BLaER1 treated with 17β-estradiol and CSF1 and Interleukin-3, amounts not matched to agents 10 nM and 100 nM (cell line): ENCODE measurements around the gene DPP6.

Experiments used
- H3K27ac ChIP-seq, 11 experiments: shearing (Covaris generic); formaldehyde crosslinking; 2 replicates each; pipeline ENCODE4 v1.8.1; 2022
- H3K27me3 ChIP-seq, 11 experiments: shearing (Covaris generic); formaldehyde crosslinking; 2 replicates each; pipeline ENCODE4 v1.8.1; 2022
- H3K36me3 ChIP-seq, 11 experiments: shearing (Covaris generic); formaldehyde crosslinking; 2 replicates each; pipeline ENCODE4 v1.8.1; 2022
- H3K4me1 ChIP-seq, 10 experiments: shearing (Covaris generic); formaldehyde crosslinking; 2 replicates each; pipeline ENCODE4 v1.8.1; 2022
- H3K4me2 ChIP-seq, 11 experiments: shearing (Covaris generic); formaldehyde crosslinking; 2 replicates each; pipeline ENCODE4 v1.8.1; 2022
- H3K4me3 ChIP-seq, 10 experiments: shearing (Covaris generic); formaldehyde crosslinking; 2 replicates each; pipeline ENCODE4 v1.8.1; 2022
- H3K9ac ChIP-seq, 11 experiments: shearing (Covaris generic); formaldehyde crosslinking; 2 replicates each; pipeline ENCODE4 v1.8.1; 2022
- H3K9me3 ChIP-seq, 11 experiments: shearing (Covaris generic); formaldehyde crosslinking; replicated peaks in 1 of 11; 2 replicates each; pipeline ENCODE4 v1.8.1; 2022
- H4K20me1 ChIP-seq, 11 experiments: shearing (Covaris generic); formaldehyde crosslinking; 2 replicates each; pipeline ENCODE4 v1.8.1; 2022
- Cebpa-rat ChIP-seq, 11 experiments: shearing (Covaris generic); IDR thresholded peaks; 2 replicates each; pipeline ENCODE4 v1.8.1; 2022

The DPP6 gene

DNA sequence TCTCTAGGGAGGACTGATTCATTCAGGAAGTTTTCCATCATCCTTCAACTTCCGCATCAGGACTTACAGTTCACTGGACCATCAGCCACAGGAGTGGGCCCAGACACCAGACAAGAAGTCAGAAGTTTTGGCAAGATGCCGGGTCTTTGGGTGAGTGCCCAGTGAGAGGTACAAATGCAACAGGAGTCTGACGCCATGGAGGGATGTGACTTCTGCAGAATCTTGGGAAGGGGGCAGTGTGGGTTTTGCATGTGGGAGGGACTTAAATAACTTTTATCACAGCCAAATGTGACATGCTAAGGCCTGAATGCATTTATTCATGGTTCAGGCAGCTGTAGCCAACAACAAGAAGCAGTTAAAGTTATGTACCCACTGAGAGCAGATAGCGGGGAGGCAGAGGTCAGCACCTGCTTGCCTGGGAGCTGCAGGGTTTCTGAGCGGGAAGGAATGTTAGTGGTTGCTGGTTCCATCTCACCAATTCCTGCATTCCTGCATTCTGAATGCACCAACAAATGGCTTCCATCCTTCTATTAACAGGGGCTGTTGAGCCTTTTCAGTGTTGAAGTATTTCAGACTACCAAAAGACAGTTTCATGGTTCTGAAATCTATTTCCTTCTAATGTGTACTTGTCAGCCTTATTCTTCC, 575.6 kb downstream of the DPP6 start:
- no peaks in the 10 kb centered on the region for H3K27me3 ChIP-seq
- no peak overlapping the region for H3K27ac ChIP-seq
- no peak for TF ChIP-seq Cebpa-rat (IDR thresholded peaks at IDR 0.05)
- no peaks in the 10 kb centered on the region for H3K9me3 ChIP-seq
- no peak overlapping the region for H3K4me3 ChIP-seq
- no peaks in the 10 kb centered on the region for H3K36me3 ChIP-seq
- no peaks in the 10 kb centered on the region for H3K4me1 ChIP-seq
- no peak overlapping the region for H3K9ac ChIP-seq
- H4K20me1 ChIP-seq: no peaks in the 10 kb centered on the region
- no peak overlapping the region for H3K4me2 ChIP-seq

DNA sequence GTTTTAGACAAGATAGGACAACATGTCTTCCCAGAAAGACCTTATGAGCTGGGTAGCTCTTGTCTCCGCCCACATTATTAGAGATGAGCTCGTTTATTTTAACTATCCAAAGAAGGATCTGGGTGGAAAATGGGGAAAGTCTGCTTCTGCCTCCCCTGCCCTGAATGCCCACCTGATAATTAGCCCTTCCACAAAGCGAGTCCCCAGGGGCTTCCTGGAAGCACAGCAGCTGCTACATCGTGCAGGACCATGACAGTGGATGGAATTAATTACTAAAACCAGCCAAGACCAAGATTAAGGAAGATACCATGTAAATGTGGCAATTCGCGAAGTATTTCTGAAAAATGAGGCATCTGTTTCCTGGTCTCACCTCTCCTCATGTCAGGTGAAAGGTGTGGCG, 576.4 kb downstream of the DPP6 start:
- Histone ChIP-seq H3K9me3 (no peaks in the 10 kb centered on the region), H3K27ac (no peak overlapping the region), H4K20me1 (no peaks in the 10 kb centered on the region), H3K4me3 (no peak overlapping the region), H3K4me1 (no peaks in the 10 kb centered on the region; a peak in 1 of 20 replicates), H3K36me3 (no peaks in the 10 kb centered on the region), H3K4me2 (no peak overlapping the region), H3K9ac (no peak overlapping the region), H3K27me3 (no peaks in the 10 kb centered on the region)
- no peak for TF ChIP-seq Cebpa-rat (IDR thresholded peaks at IDR 0.05)

DNA sequence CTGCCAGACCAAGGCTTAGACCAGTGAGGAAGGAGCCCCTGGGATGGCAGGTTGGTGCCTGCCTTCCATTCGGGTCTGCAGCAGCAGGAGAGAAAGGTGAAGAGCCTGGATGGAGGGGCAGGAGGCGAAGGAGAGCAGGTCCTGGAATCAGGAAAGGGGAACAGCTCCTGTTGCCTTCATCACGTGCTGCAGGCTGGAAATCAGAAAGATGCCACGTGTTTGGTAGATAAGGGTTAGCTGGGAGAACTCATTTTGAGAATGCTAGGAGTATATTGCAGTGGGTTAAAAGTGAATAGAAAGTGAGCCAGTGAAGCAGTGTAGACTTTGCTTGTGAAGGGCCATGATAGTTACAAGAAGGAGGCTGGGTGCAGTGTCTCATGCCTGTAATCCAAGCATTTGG, 579.0 kb downstream of the DPP6 start:
- Histone ChIP-seq H4K20me1 (no peaks in the 10 kb centered on the region), H3K27ac (no peak overlapping the region), H3K27me3 (no peaks in the 10 kb centered on the region), H3K9ac (no peak overlapping the region), H3K4me2 (no peak overlapping the region), H3K9me3 (peaks cover 0 to 12% (median 7%) of the 10 kb centered on the region in 11 experiments; a peak in 11 of 22 replicates), H3K36me3 (no peaks in the 10 kb centered on the region), H3K4me1 (no peaks in the 10 kb centered on the region; a peak in 1 of 20 replicates), H3K4me3 (no peak overlapping the region)
- TF ChIP-seq Cebpa-rat (IDR thresholded peaks at IDR 0.05): no peak

DNA sequence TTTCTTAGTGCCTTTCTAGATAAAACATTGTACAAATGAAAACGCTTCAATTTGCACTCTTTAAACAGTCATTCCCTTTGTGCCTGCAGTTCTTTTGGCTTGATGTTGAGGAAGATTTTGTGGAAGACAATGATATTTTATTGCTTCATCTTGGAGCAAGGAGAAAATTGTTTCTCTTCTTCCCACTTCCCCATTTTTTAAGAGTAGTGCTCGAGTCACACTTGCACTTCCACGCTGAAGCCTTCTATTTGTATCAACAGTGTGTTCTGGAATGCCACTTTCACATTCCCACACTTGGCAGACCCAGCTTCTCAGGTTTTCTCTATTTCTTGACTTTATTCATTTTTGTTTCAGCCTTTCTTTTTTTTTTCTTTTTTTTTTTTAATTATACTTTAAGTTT, 581.4 kb downstream of the DPP6 start:
- H3K9ac ChIP-seq: no peak overlapping the region
- no peaks in the 10 kb centered on the region for H4K20me1 ChIP-seq
- no peak overlapping the region for H3K4me3 ChIP-seq
- no peaks in the 10 kb centered on the region for H3K36me3 ChIP-seq
- TF ChIP-seq Cebpa-rat (IDR thresholded peaks at IDR 0.05): no peak
- 0 out of 22 replicates have a peak overlapping the region, but pooled peaks of 1 of the 11 experiments have one; percentile 19 for H3K4me2 ChIP-seq
- peaks cover 0 to 22% (median 10%) of the 10 kb centered on the region in 11 experiments; a peak in 12 of 22 replicates for H3K9me3 ChIP-seq
- no peaks in the 10 kb centered on the region for H3K27me3 ChIP-seq
- no peak overlapping the region for H3K27ac ChIP-seq
- no peaks in the 10 kb centered on the region; a peak in 1 of 20 replicates for H3K4me1 ChIP-seq

DNA sequence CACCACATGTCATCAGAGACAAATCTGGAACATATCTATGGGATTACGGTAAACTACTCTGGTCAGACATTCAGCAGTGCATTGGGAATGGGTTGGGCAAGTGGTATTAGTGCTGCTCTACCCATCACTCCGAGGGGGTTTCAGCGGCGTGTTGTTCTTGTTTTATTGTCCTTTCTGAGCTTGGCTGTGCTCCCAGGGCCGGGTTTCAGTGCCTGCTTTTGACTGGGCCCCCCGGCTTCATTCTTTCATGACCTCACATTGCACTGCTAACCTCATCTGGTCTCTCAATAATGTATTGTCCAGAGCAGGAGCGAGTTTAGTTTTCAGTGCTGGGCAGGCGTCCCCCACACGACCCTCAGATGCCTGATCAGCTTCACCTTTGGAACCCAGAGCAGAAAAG, 586.1 kb downstream of the DPP6 start:
- Histone ChIP-seq H3K4me2 (no peak overlapping the region), H3K36me3 (no peaks in the 10 kb centered on the region), H3K4me3 (no peak overlapping the region), H3K27me3 (no peaks in the 10 kb centered on the region), H3K27ac (no peak overlapping the region), H3K9me3 (peaks cover 0 to 22% (median 10%) of the 10 kb centered on the region in 11 experiments; a peak in 12 of 22 replicates), H3K9ac (no peak overlapping the region), H3K4me1 (no peaks in the 10 kb centered on the region; a peak in 1 of 20 replicates), H4K20me1 (no peaks in the 10 kb centered on the region)
- no peak for TF ChIP-seq Cebpa-rat (IDR thresholded peaks at IDR 0.05)

DNA sequence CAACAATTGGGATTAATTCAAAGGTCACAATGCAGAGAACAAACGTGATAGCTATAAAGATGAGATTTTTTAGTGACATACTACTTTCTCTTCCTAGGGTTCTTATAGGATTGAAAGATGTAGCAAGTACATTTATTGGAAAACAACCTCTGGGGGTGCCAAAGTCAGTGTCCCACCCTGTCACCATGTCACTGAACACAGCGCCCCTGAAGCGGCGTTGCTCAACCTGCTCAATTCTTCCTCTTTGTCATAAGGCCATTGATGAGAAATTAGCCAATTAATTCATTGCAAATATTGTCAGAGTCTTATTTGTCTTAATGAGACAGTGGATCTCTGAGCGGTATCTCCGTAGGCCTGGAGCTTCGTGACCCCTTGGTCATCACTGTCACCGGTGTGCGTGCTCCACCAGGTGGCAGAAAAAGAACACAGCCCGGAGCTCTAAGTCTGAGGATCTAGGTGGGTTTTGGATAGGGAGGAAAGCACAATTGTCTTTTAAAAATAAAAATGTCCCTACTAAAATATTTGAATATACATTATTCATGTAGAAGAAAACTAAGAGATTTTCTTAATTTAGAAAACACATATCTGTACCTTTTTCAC, 588.2 kb downstream of the DPP6 start:
- Histone ChIP-seq H3K9ac (no peak overlapping the region), H3K36me3 (no peaks in the 10 kb centered on the region), H3K27ac (no peak overlapping the region), H3K4me3 (no peak overlapping the region), H3K9me3 (peaks cover 0 to 18% (median 10%) of the 10 kb centered on the region in 11 experiments; a peak in 12 of 22 replicates), H3K4me2 (no peak overlapping the region), H3K4me1 (no peaks in the 10 kb centered on the region), H3K27me3 (no peaks in the 10 kb centered on the region), H4K20me1 (no peaks in the 10 kb centered on the region)
- no peak for TF ChIP-seq Cebpa-rat (IDR thresholded peaks at IDR 0.05)

DNA sequence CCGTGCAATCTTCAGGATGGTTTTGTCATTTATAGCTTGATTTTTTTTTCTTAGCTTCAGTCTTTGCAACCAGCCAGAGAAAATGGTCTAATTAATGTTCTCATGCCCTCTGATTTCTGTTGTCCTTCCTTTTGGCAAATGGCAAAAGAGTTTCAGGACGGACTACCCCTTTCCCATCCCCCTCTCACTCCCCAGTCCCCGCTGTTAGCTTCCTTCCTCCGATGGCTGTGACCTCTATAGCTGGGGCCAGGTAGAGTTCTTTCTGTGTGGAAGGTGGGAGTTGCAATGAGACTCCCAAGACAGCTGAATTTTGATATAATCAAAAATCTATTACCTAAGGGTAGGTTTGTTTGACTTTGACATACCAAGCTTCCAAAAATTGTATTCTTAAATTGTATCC, 588.7 kb downstream of the DPP6 start:
- H3K36me3 ChIP-seq: no peaks in the 10 kb centered on the region

DNA sequence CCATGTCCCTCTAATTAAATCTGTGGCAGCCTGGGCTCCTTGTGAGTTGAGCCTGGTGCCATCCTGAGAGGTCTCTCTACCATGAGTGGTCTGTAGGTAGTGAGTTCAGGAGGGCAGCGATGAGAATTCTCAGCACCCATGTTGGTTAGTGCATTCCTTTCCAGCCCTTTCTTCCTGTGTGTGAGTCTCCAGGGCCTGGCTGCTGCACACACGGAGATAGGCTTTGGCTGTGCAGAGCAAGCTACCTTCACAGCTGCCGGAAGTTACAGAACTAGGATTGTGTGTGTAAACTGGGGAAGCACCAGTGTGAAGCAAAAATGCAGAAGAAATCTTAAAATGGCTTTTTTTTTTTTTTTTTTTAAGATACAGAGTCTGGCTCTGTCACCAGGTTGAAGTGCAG, 592.2 kb downstream of the DPP6 start:
- no peak for TF ChIP-seq Cebpa-rat (IDR thresholded peaks at IDR 0.05)

More for the DNA sequence above, 588.7 kb downstream of the DPP6 start:
- TF ChIP-seq Cebpa-rat (IDR thresholded peaks at IDR 0.05): no peak
- Histone ChIP-seq H3K27me3 (no peaks in the 10 kb centered on the region), H3K27ac (no peak overlapping the region), H4K20me1 (no peaks in the 10 kb centered on the region), H3K4me3 (no peak overlapping the region), H3K4me2 (no peak overlapping the region), H3K4me1 (no peaks in the 10 kb centered on the region), H3K9ac (no peak overlapping the region), H3K9me3 (peaks cover 0 to 12% (median 5%) of the 10 kb centered on the region in 11 experiments; a peak in 10 of 22 replicates)

DNA sequence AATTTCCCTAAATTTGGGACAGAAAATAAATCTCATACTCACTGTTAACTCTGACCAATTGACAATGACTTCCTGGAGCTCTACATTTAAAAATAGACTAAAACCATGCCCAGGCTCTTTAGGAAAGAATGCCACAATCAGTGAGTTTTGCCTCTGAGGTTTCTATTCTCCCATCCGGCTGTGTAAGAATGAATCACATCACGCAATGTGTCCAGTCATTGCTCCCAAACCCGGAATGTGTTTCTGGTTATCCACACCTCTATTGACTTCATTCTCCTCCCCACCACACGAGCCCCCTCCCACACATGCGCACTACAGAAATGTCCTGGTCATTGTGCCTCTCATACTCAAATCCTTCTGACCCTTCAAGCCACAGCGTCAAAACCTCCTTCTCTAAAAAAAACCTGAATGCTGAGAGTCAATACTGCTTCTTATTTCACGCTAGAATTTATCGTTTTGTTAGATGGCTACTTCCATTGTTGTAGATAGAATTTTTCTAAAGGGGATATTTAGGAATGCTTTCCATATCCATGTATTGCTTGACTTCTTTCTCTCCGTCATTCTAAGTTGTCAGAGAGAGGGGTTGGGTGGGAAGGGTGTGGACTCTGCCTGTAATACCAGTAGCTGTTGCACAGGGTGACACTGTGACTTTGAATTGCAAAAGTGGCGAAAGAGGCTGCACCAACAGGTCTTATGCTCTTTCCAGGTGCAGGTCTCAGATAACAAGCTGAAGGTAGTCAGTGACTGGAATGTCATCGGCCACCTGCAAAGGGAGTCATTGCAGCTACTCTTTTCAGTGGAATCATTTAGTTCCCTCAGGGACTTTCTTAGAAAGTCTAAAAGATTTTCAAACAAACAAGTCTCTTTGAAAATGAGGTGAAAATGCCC, 594.2 kb downstream of the DPP6 start:
- Histone ChIP-seq H3K4me1 (no peaks in the 10 kb centered on the region), H3K9me3 (peaks cover 12 to 21% (median 18%) of the 10 kb centered on the region in 11 experiments), H3K36me3 (no peaks in the 10 kb centered on the region), H4K20me1 (no peaks in the 10 kb centered on the region), H3K4me2 (no peak overlapping the region), H3K4me3 (no peak overlapping the region), H3K9ac (no peak overlapping the region), H3K27ac (no peak overlapping the region), H3K27me3 (no peaks in the 10 kb centered on the region)
- no peak for TF ChIP-seq Cebpa-rat (IDR thresholded peaks at IDR 0.05)

More for the DNA sequence above, 592.2 kb downstream of the DPP6 start:
- Histone ChIP-seq H4K20me1 (no peaks in the 10 kb centered on the region), H3K4me3 (no peak overlapping the region), H3K4me1 (no peaks in the 10 kb centered on the region), H3K9me3 (peaks cover 0 to under 1% (median 0%) of the 10 kb centered on the region in 11 experiments; a peak in 2 of 22 replicates), H3K9ac (no peak overlapping the region), H3K27me3 (no peaks in the 10 kb centered on the region), H3K4me2 (no peak overlapping the region), H3K36me3 (no peaks in the 10 kb centered on the region), H3K27ac (no peak overlapping the region)
